Ectodermal cell (in vitro differentiated cells): ENCODE results near the gene LRRC27.
"Not testable (repeated sequence)": the region's sequence is repeated elsewhere in the genome, so short reads cannot be mapped to it uniquely, and the experiment has no call there.

Experiments
- H3K27ac ChIP-seq: 2 replicates; pipeline ENCODE4 v1.7.0; 2013; ENCODE audit warnings: mild to moderate bottlenecking, low read depth, low read length; ENCODE audit not compliant: insufficient read depth, poor library complexity, severe bottlenecking
- H3K27me3 ChIP-seq: 2 replicates; pipeline ENCODE4 v1.7.0; 2013; ENCODE audit warnings: mild to moderate bottlenecking, low read length; ENCODE audit not compliant: insufficient read depth, control insufficient read depth, poor library complexity, severe bottlenecking
- H3K36me3 ChIP-seq: one replicate; pipeline ENCODE4 v1.7.0; 2013; ENCODE audit warnings: low read length; ENCODE audit not compliant: control insufficient read depth, insufficient read depth
- H3K4me1 ChIP-seq: one replicate; pipeline ENCODE4 v1.7.0; 2013; ENCODE audit warnings: low read length; ENCODE audit not compliant: control insufficient read depth, insufficient read depth
- H3K4me3 ChIP-seq: 2 replicates; pipeline ENCODE4 v1.7.0; 2013; ENCODE audit warnings: low read depth, low read length, control low read depth; ENCODE audit not compliant: insufficient read depth
- H3K9me3 ChIP-seq: 2 replicates; pipeline ENCODE4 v1.7.0; 2013; ENCODE audit warnings: mild to moderate bottlenecking, low read length, moderate library complexity; ENCODE audit not compliant: control insufficient read depth
- WGBS, 2 experiments: methylation state at CpG; one replicate each; pipeline ENCODE4 v1.1.7; 2013; ENCODE audit warnings: missing lambda C conversion rate in 2 of 2; 5-methylcytosine and 5-hydroxymethylcytosine counted together

Gene LRRC27

GRCh38 chr10:132349766-132350165 lies 17.8 kb downstream of the LRRC27 start:
- no peak overlapping the region for H3K4me3 ChIP-seq
- peaks cover 2% of the 10 kb centered on the region for H3K36me3 ChIP-seq

GRCh38 chr10:132350391-132350790 lies 18.4 kb downstream of the LRRC27 start:
- WGBS, 2 experiments, result 89 to 93% methylated on average over 11 of the region's 11 CpGs
- Histone ChIP-seq H3K27me3 (no peaks in the 10 kb centered on the region), H3K4me3 (no peak overlapping the region), H3K27ac (no peak overlapping the region), H3K4me1 (no peaks in the 10 kb centered on the region), H3K36me3 (no peaks in the 10 kb centered on the region), H3K9me3 (no peaks in the 10 kb centered on the region)

More at GRCh38 chr10:132349766-132350165, 17.8 kb downstream of the LRRC27 start:
- H3K27me3 ChIP-seq, result no peaks in the 10 kb centered on the region
- H3K9me3 ChIP-seq, result no peaks in the 10 kb centered on the region
- WGBS, 2 experiments, result 94 to 96% methylated on average over 6 of the region's 6 CpGs
- H3K27ac ChIP-seq, result no peak overlapping the region
- H3K4me1 ChIP-seq, result no peaks in the 10 kb centered on the region

GRCh38 chr10:132350946-132351345 lies 19.0 kb downstream of the LRRC27 start:
- Histone ChIP-seq H3K9me3 (no peaks in the 10 kb centered on the region), H3K4me3 (no peak overlapping the region), H3K27me3 (no peaks in the 10 kb centered on the region), H3K36me3 (no peaks in the 10 kb centered on the region), H3K4me1 (no peaks in the 10 kb centered on the region), H3K27ac (no peak overlapping the region)
- WGBS, 2 experiments, result 93 to 94% methylated on average over 17 of the region's 17 CpGs

- no peak overlapping the region for H3K4me3 ChIP-seq
- H3K27me3 ChIP-seq, result no peaks in the 10 kb centered on the region
- H3K4me1 ChIP-seq, result no peaks in the 10 kb centered on the region
- no peak overlapping the region for H3K27ac ChIP-seq
- H3K9me3 ChIP-seq, result no peaks in the 10 kb centered on the region
- WGBS, 2 experiments, result 91 to 92% methylated on average over 25 of the region's 25 CpGs
- H3K36me3 ChIP-seq, result no peaks in the 10 kb centered on the region
Measured at GRCh38 chr10:132351611-132352010, 19.6 kb downstream of the LRRC27 start.

- H3K4me3 ChIP-seq, H3K4me1 ChIP-seq, H3K36me3 ChIP-seq, H3K27ac ChIP-seq, H3K27me3 ChIP-seq, H3K9me3 ChIP-seq: not testable (repeated sequence)
- whole genome bisulfite sequencing, 2 experiments, result 38 to 42% methylated on average over 38 to 39 of the region's 44 CpGs
Measured at GRCh38 chr10:132352462-132353308, 20.7 kb downstream of the LRRC27 start.

- Histone ChIP-seq H3K9me3 (no peaks in the 10 kb centered on the region), H3K36me3 (no peaks in the 10 kb centered on the region), H3K27me3 (no peaks in the 10 kb centered on the region), H3K27ac (no peak overlapping the region), H3K4me1 (no peaks in the 10 kb centered on the region), H3K4me3 (no peak overlapping the region)
- WGBS, 2 experiments, result 91 to 92% methylated on average over 20 of the region's 20 CpGs
Measured at GRCh38 chr10:132353456-132354355, 21.7 kb downstream of the LRRC27 start.

- Histone ChIP-seq H3K4me1 (no peaks in the 10 kb centered on the region), H3K9me3 (no peaks in the 10 kb centered on the region), H3K27me3 (no peaks in the 10 kb centered on the region), H3K27ac (no peak overlapping the region), H3K36me3 (no peaks in the 10 kb centered on the region), H3K4me3 (no peak overlapping the region)
- WGBS, 2 experiments, result 88 to 89% methylated on average over 32 of the region's 32 CpGs
Measured at GRCh38 chr10:132354356-132355094, 22.5 kb downstream of the LRRC27 start.

GRCh38 chr10:132355297-132355696 lies 23.3 kb downstream of the LRRC27 start:
- Histone ChIP-seq H3K4me1 (no peaks in the 10 kb centered on the region), H3K27ac (no peak overlapping the region), H3K36me3 (no peaks in the 10 kb centered on the region), H3K27me3 (no peaks in the 10 kb centered on the region), H3K9me3 (no peaks in the 10 kb centered on the region), H3K4me3 (no peak overlapping the region)
- 92 to 95% methylated on average over 17 of the region's 17 CpGs for WGBS, 2 experiments

- Histone ChIP-seq H3K27me3 (no peaks in the 10 kb centered on the region), H3K9me3 (no peaks in the 10 kb centered on the region), H3K4me3 (no peak overlapping the region), H3K4me1 (no peaks in the 10 kb centered on the region), H3K36me3 (no peaks in the 10 kb centered on the region), H3K27ac (no peak overlapping the region)
- WGBS, 2 experiments, result 95% methylated on average over 13 of the region's 13 CpGs
Measured at GRCh38 chr10:132355754-132356153, 23.8 kb downstream of the LRRC27 start.
